NOMO-1 treated with DMSO at 0.1 percent for 48 hours (cell line): ENCODE data around the gene FRAT2.
A peak's percentile ranks its signal among the peaks of the same experiment; 100 is the strongest.

Experiments
- DNase-seq: peaks from one replicate; lab custom pipeline; 2025; ENCODE audit not compliant: unreplicated experiment; lab: John Stamatoyannopoulos, UW

FRAT2 gene, protein sequence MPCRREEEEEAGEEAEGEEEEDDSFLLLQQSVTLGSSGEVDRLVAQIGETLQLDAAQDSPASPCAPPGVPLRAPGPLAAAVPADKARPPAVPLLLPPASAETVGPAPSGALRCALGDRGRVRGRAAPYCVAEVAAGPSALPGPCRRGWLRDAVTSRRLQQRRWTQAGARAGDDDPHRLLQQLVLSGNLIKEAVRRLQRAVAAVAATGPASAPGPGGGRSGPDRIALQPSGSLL

DNA sequence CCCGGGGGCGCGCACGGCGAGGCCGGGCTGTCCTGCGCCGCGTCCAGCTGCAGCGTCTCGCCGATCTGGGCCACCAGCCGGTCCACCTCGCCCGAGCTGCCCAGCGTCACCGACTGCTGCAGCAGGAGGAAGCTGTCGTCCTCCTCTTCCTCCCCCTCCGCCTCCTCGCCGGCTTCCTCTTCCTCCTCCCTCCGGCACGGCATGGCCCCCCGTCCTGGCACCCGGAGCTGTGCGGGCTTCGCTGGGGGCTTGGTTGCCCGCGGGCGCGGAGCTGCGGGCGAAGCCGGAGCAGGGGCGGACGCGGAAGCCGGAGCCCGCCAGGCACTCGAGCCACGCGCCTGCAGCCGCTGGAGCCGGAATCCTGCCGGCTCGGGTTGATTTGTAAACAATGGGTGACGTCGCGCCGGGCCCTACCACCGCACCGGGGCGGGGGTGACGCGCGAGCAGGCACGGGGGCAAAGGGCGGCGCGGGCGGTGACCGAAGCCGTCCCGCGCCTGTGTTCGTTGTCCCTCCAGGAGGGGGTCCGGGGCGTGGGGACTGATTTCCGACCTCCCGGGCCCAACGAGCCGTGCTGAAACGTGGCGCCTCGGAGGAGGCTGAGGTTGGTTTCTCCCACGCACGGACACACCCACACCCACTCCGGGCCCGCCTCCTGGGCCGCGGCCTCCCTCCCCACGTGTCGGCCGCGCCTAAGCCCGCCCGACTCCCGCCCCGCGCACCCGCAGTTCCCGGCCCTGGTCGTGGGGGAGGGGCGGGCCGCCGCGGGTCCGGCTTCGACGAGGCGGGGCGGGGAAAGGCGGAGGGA is at the start of gene FRAT2:
Gene FRAT2, minus strand, starts transcription at position 360 of the 806 bp plus-strand sequence. Its CDS starts 157 bp downstream, at position 203.
- peak; percentile 82 for DNase-seq

DNA sequence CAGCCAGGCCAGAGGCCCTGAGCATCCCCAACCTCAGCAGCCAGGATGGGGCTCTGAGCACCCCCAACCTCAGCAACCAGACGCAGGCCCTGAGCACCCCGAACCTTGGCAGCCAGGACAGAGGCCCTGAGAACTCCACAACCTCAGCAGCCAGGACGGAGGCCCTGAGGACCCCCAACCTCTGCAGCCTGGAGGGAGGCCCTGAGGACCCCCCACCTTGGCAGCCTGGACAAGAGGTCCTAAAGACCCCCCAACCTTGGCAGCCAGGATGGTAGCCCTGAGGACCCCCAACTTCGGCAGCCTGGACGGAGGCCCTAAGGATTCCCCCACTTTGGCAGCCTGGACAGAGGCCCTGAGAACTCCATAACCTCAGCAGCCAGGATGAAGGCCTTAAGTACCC is 49.6 kb upstream of the FRAT2 start:
- no peak for DNase-seq

DNA sequence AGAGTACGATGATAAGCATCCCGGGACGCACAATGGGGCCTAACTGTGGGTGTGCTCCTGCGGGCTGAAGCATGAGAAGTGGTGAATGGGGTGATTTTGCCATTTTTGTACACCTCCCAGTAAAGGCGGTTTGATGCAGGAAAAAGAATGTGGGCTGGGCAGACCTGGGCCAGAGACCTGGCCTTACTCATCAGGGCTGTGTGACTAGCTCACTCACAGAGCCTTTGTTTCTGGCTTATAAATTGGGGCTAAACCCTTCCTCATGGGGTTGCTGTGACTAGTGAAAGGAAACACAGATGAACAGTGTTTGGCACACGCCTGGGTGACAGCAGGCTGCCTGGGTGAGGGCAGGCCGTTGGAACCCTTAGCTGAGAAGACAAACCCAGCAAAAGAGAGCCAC is 48.6 kb upstream of the FRAT2 start:
- DNase-seq, result no peak

DNA sequence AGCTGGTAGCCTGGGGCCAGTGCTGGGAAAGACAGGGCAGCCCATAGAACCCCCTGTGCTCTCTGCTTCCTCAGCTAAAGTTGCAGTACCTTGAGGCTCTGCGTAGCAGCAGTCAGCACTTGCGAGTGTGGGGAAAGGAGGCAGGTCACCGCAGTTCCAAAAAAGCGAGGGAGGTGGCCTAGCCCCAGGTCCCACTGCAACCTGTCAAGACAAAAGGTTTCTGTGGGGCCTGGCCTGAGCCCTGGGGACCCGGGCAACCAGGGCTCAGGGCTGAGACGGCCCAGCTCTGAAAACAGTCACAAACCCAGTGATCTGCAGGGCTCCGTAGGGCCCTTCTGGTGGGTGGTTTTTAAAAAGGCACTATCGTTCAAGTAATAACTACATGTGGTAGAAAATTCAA is 47.1 kb upstream of the FRAT2 start:
- DNase-seq, result no peak

DNA sequence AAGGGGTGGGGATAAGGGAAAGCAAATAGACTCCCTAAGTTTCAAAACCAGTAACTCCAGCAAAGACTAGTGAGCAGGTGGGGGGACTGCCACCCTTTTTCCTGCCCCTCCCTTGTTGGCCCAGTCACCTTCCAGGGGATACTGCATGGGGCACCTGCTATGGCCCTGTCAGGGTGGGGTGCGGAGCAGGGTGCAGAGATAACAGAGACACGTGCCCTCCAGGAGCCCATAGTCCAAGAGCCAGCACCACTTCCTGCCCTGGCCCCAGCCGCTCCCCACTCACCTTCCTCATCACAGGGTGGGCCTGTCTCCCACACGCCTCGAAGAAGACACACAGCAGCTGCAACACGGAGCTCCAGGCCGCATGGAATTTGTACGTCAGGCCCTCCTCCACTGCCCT is 46.0 kb upstream of the FRAT2 start:
- DNase-seq, result no peak

DNA sequence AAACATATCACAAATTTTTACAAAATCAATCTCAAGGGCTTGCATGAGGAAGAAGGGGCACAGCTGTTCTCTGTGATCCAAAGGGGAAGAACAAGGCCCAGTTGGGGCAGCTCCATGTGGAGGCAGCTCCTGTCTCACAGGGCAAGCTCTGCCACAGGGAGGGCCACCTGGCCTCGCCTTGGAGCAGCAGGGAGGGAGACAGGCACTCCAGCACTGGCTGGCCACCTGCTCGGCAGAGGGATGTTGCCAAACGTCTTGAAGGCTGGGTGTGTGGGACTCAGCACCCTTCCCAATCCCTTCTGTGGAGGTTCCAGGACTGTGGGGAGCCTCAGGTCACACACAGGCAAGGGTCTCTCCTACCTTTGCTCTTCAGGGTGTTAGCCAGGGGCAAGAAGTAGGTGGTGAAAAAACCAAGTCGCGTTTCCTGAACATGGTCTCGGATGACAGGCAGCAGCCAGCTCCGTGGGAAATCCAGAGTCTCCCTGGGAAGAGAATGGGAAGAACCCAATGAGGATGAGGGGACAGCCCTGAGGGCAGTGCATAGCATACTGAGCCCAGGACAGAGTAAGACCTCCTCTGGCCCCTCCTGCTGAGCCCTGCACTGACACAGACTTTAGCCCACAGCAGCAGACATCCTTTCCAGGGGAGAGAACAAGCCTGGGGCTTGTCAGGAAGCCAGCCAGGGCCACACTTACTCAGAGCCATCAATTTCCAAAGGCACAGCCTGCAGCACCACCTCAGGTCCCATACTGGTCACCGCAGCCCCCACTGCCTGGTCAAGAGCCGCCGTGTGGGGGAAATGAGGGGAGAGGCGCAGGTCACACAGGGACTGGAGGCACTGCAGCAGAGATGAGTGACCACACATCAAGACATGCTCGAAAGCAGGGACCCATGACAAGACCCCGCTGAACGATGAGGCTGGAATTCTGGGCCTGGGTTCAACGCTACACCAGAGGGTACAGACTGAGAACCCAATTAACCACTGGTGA is 44.7 kb upstream of the FRAT2 start:
- no peak for DNase-seq

DNA sequence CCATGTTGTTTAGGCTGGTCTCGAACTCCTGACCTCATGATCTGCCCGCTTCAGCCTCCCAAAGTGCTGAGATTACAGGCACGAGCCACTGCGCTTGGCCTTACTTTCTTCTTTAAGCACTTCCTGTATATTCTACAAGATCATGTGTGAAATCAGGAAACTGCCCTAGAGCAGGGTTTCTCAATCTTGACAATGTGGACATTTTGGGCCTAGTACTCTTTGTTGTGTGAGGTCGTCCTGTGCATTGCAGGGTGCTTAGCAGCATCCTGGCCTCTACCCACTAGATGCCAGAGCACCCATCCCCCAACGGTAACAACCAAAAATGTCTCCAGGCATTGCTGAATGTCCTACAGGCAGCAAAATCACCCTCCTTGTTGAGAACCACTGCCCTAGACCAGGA is 41.9 kb upstream of the FRAT2 start:
- DNase-seq, result peak; percentile 73

DNA sequence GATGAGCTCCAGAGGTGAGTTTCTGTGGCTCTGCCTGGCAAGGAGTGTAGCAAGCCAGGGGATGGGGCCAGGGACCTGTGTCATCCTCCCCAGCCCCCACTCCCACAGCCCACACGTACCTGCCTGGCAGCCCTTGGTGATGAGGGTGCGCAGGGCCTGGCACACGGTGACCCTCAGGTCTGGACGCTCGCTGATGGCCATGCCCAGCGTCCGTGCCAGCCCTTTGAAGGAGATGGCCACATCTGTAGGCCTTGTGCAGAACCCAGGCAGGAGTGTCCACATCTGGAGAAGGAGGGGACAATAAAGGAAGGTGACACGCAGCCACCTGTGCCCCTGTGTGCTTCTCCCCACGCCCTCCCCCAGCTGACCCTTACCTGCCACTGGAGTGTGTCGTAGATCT is 38.9 kb upstream of the FRAT2 start:
- DNase-seq, result no peak

DNA sequence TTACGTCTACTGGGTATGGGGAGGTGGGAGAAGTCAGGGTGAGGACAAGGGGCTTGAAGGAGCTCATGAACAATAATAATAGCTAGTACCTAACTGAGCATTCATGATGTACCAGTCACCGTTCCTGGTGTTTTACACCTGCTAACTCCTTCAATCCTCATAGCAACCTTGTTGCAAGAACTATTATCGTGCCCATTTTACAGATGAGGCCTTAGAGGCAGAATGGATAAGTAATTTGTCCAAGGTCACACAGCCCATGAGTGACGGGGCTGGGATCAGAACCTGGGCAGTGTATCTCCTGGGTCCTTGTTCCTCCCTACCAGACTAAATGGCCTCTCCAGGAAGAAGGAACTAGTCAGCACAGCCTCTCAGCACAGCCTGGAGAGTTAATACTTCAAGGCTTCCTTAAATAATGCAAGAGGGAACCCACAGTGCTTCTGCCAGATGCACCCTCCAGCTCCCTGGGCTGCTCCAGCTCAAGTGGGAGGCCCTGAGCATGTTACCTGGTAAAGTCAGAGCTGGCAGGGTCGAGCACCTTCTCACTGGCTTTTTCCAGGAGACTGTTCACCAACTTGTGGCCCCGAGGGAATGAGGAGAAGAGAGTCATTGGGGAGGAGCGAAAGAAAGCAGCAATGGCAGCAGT is 37.8 kb upstream of the FRAT2 start:
- DNase-seq, result no peak

DNA sequence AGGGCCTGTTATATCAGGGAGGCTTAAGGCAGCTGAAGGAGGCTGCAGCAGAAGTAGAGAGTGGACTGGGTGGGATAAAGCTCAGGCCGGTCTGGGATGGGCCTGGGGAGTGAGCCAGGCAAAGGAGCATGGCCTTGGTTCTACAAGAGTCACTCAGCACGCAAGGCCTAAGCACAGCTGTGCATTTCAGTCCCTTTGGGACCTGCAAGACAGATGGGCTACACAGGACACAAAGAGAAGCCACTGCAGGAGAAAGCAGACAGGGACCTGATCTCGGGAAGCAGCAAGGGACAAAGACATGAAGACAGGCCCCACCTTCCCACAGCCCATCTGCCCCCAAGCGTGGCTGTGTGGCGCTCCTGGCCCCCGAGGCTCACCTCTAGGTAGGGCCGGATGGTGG is 37.2 kb upstream of the FRAT2 start:
- DNase-seq, result no peak

DNA sequence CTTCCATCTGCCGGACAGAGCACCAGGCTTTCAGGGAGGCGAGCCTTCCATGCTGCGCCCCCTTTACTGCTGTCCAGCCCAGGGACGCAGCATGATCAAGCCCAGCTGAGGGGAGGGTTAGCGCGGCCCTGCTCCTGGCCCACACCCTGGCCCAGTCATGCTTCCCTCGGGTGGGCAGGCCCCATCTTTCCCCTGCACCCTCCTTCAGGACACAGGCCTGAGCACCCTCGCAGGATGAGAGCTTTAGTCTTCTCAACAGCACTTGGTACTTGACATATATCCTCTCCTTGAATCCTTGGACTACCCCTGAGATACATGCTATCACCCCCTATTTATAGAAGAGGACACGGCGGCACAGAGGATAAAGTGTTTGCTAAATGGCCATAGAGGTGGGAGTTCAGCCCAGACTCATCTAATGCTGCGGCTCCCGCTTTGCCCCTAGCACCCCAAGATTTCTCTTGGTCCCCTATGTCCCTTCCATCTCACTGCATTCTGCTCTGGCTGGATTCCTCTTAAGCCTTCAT is 32.7 kb upstream of the FRAT2 start:
- DNase-seq, result no peak

DNA sequence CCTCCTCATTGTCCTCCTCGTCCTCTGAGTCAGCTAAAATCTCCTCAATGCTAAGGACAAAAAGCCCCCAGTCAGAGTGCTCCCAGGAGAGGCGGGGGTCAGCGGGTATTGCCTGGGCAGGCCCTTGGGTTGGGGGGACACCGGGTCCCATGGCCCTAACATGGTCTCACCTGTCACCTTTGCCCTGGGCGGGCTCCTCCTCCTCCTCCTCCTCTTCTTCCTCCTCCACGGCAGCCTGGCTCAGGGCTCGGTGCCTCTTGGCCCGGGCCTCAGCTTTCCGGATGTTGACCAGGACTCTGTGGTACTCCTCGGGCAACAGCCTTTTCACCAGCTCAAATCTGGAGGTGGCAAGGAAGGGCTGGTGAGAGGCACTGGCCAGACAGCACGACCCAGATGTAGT is 32.0 kb upstream of the FRAT2 start:
- DNase-seq, result no peak

DNA sequence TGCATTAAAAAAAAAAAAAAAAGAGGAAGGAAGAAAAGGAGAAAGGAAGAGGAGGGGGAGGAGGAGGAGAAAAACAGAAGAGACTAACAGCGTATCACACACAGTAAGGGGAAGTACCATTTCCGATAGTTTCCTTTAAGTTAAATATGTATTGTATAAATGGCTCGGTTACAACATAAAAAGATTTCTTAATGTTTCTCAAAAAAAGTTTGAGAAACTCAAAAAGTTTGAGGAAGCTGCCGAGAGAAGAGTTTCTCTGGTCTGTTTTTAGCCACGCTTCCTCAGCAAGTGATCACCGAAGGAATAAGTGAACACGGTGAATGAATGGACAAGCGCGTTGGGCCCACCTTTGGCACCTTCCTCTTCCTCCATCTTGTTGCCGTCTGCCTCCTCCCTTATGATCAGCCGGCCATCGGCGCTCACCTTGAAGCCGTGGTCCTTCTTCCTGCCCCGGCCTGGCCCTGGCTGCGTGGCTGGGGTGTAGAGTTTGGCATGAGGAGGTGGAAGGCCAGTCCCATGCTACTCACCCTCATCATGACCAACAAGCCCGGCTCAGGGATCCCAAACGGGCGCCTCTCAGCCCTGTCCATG is 31.3 kb upstream of the FRAT2 start:
- peak; percentile 100 for DNase-seq

DNA sequence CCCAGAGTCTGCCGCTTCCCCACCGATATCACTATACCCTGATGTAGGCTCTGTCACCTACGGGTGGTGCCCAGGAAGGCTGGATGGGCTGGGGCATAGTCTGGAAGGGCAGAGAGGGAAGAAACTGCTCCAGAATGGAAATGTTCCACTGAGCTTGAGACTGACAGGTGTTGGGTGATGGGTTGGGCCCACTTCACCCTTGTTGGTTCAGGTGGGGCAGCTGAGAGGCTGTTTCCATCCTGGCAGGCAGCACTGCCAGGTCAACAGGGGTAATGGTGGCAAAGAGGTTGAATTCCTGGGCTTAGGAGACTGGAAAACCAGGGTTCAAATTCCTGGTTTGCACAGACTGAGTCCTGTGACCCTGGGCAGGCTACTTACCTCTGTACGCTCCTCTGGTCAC is 28.5 kb upstream of the FRAT2 start:
- DNase-seq, result no peak

DNA sequence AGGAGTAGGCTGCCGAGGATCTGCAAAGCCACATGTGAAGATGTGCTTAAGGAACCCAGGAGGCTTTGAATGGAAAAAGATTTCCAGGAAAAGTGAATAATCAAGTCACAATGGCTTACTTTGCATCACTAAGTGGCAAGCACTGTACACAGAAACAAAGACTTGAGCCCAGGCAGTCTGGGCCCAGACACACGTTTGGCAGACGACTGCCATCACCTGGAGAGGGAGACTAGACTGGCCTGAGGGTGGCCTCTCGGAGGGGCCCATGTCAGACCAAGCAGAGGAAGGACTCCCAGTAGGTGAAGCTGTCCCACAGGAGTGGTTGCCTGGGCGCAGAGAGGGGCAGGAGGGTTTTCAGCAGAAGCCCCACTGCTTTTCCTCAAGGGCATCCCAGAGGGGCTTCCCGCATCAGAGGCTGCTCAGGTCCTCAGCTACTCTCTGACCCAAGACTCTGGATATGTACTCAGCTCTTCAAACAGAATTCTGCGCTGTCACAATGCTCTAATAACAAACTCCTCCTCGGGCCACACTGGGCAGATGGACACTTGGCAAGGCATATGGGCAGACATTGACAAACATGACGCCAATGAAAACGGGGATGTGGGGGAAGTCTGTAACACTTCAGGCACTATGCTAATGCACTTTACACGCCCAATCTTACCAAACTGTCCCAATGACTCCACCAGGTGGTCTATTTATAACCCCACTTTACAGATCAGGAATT is 27.9 kb upstream of the FRAT2 start:
- no peak for DNase-seq

DNA sequence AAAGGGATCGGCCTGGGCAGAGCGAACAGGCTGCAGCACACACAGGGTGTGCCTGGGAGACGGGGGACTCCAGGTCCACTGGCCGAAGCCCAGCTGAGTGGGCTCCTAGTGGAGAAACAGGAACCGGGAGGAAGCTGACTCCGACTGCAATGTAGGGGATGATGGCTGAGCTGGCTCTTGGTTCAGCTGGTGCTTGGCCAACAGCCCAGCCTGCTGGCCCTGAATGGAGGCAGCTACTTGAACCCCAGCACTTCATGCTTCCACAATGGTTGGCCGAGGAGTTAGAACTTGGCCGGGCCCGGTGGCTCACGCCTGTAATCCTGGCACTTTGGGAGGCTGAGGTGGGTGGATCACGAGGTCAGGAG is 27.0 kb upstream of the FRAT2 start:
- DNase-seq, result no peak

DNA sequence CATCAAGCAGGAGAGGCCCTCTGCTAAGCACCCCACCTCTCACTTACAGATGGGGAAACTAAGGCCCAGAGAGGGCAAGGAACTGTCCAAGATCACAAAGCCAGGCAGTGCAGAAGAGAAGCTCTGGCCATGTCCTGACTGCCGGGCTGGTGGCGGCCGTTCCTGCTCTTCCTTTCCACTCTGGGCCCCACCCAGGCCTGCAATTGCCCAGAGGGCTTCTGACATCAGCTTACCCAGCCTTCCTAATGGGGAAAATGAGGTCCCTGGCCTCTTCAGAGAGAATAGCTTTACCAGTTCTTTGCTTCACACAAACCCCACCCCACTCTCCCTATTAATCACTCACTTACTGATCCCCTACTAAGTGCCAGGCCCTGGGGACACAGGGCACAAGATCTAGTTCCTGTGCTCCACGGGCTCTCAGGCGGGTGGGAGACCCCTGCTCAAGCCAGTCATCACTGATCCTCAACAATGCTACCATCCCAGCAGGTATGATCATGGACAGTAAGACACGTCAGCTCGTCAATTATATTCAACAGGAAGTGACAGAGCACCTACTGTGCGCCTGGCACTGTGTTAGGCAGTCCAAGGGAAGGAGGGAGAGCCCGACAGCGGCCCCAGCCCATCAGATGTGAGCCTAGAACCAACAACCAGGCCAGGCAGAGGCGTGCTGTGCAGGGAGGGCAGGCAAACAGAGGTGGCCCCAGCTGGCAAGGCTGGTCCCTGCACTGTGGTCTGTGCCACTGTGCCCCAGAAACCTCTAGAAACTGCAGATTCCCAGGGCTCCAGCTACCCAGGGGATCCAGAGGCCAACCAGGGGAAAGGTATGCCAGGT is 26.4 kb upstream of the FRAT2 start:
- DNase-seq, result no peak

DNA sequence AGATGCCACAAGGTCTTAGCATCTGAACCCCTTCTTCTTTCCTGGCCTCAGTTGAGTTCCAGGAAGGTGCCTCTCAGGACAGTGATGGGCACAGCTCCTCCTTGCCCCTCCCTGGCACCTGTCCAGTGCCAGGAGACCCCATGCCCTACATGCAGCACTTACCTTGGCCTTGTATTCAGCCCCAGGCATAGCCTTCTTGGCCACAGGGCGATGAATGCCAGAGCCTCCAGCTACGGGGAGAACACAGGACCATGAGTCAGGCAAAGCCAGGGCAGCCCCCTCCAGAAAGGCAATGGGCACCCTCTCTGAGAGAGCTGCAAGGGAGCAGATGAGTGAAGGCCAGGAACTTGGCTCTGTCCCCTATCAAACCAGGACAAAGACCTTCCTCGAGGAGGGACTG is 24.3 kb upstream of the FRAT2 start:
- no peak for DNase-seq

DNA sequence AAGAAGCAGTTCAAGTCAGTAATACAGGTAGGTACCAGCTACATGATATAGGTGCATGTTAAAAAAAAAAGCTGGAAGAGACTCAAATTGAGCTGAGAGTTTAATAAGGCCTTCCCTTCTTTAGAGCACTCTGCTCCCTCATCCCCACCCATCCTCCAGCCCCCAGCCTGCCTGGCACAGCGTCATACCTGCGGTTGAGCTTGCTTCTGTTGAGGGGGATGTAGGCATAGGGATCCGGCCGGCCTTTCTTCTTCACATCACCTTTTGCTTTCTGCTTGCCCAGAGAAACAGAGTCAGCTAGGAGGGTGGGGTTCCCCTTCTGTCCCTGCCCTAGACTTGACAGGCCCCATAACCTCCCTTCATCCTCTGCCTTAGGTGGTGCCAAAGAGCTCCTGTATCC is 23.8 kb upstream of the FRAT2 start:
- DNase-seq, result no peak
